ENCODE data around the gene NPHS2. TPM values are rescaled to one million over a fixed set of nuclear protein-coding genes. Genes with fewer than 3 reads are reported as not detected.
A peak's percentile ranks its signal among the peaks of the same experiment; 100 is the strongest.

Gene NPHS2
- total and polyA plus RNA-seq, 2 of the 4 experiments (the other 2 are of a cell fraction), result not detected

- Histone ChIP-seq H4K91ac (ENCODE audit: insufficient read depth, low read depth, low read length) (no peak overlapping the region), H3K9me1 (ENCODE audit: insufficient read depth, low read length) (no peaks in the 10 kb centered on the region), H4K5ac (ENCODE audit: low read depth, low read length) (no peak overlapping the region), H3K18ac (ENCODE audit: low read depth, low read length) (no peak overlapping the region), H3K36me3 (ENCODE audit: control insufficient read depth, insufficient read depth, low read length) (no peaks in the 10 kb centered on the region), H3K56ac (ENCODE audit: extremely low read depth, insufficient read depth, low read length) (no peak overlapping the region), H3K14ac (replicated peaks; ENCODE audit: low read depth, low read length) (no peak overlapping the region), H3K27me3 (ENCODE audit: control insufficient read depth, insufficient read depth, low read length) (peaks cover 29% of the 10 kb centered on the region), H2BK5ac (ENCODE audit: low read depth, low read length, poor library complexity, severe bottlenecking) (no peak overlapping the region), H3K4me2 (ENCODE audit: low read depth, low read length) (no peak overlapping the region), H2BK120ac (ENCODE audit: low read depth, low read length) (no peak overlapping the region), H3K79me1 (ENCODE audit: low read depth in 1 of 2, low read length in 2 of 2) (no peaks in the 10 kb centered on the region), H4K20me1 (ENCODE audit: insufficient read depth, low read length) (no peaks in the 10 kb centered on the region), H2AK9ac (replicated peaks; ENCODE audit: low read depth, low read length, poor library complexity) (no peak overlapping the region), H3K4me3 (ENCODE audit: insufficient read depth, low read depth, low read length) (no peak overlapping the region), H2BK20ac (ENCODE audit: low read depth, low read length) (no peak overlapping the region), H3K27ac (ENCODE audit: insufficient read depth, low read length) (no peak overlapping the region), H3K4ac (ENCODE audit: low read depth, low read length) (no peak overlapping the region), H3K4me1 (ENCODE audit: control insufficient read depth, insufficient read depth, low read length) (no peaks in the 10 kb centered on the region), H2BK15ac (ENCODE audit: low read depth, low read length) (no peak overlapping the region), H4K8ac (ENCODE audit: low read depth in 2 of 2, low read length in 2 of 2) (no peak overlapping the region), H3K9ac (ENCODE audit: low read depth, low read length) (no peak overlapping the region), H2AFZ (replicated peaks; ENCODE audit: low read length, poor library complexity) (no peak overlapping the region), H3K9me3 (ENCODE audit: control insufficient read depth, insufficient read depth, low read length) (no peaks in the 10 kb centered on the region), H3K23ac (ENCODE audit: low read depth, low read length) (no peak overlapping the region), H2AK5ac (ENCODE audit: low read depth, low read length) (no peak overlapping the region)
- dilution Hi-C loops (cut with HindIII; ENCODE audit: low sequenced_read_pairs, unreplicated experiment) (no loop called here), intact Hi-C loops (cut with micrococcal nuclease) (no loop called here), in situ Hi-C loops (cut with MboI; ENCODE audit: low sequenced_read_pairs) (loop anchor here (25.0 kb wide), 1 partner anchor 314 kb away; no protein-coding TSS in a partner anchor)
- ATAC-seq (ENCODE audit: low read depth) (no peak), DNase-seq (no peak)
- 17% methylated on average over 1 of the region's 5 CpGs; no CpG with 5 or more reads in 1 of the 2 experiments for WGBS, 2 experiments (ENCODE audit: extremely low coverage in 2 of 2, insufficient read length in 1 of 2)
- TF ChIP-seq CEBPB (IDR thresholded peaks at IDR 0.05; ENCODE audit: low read depth, low read length), result peak; percentile 50; the same call in 1 of the 2 replicates
- TF ChIP-seq RAD21 (IDR thresholded peaks at IDR 0.05; ENCODE audit: low read length), result no peak
- ChIA-PET CTCF (no interaction called here), POLR2A (ENCODE audit: unreplicated experiment) (no interaction called here)
- BruUV-seq (replicated peaks), result no TSS peak
Observed at GRCh38 chr1:179576509-179576908, 761 bp upstream of the NPHS2 start.

All from IMR-90 (cell line).